Neutrophil (primary cell): Measurements from ENCODE around the gene HMCN1.

ENCODE experiments used
- H3K27ac ChIP-seq: fragments of 200-600 bp; sonication (generic); 2 replicates; pipeline ENCODE4 v1.5.1; 2016; ENCODE audit warnings: mild to moderate bottlenecking, moderate library complexity
- H3K27me3 ChIP-seq: fragments of 200-600 bp; sonication (generic); 2 replicates; pipeline ENCODE4 v1.6.0; 2016; ENCODE audit warnings: mild to moderate bottlenecking
- H3K36me3 ChIP-seq: fragments of 200-600 bp; sonication (generic); 2 replicates; pipeline ENCODE4 v1.5.1; 2017
- H3K4me1 ChIP-seq, 2 experiments: fragments of 200-600 bp in 1 of 2; sonication (generic) in 1 of 2; 1 replicate in 1 of 2; 2 replicates in 1 of 2; pipeline versions ENCODE4 v1.5.1 to v1.6.1; 2013 to 2016; ENCODE audit warnings: low read depth in 1 of 2, low read length in 1 of 2, mild to moderate bottlenecking in 1 of 2, moderate library complexity in 1 of 2; ENCODE audit not compliant: control insufficient read depth in 1 of 2, insufficient read depth in 1 of 2
- H3K4me3 ChIP-seq, 2 experiments: fragments of 200-600 bp in 1 of 2; sonication (generic) in 1 of 2; 1 replicate in 1 of 2; 2 replicates in 1 of 2; pipeline ENCODE4 v1.5.1; 2013 to 2016; ENCODE audit warnings: low read depth in 1 of 2, low read length in 1 of 2, mild to moderate bottlenecking in 1 of 2, moderate library complexity in 1 of 2
- H3K9me3 ChIP-seq: fragments of 200-600 bp; sonication (generic); 2 replicates; pipeline ENCODE4 v1.5.1; 2016
- CTCF ChIP-seq: fragments of 200-600 bp; sonication (generic); IDR thresholded peaks from 2 replicates; pipeline ENCODE4 v1.5.1; 2016; ENCODE audit warnings: antibody characterized with exemption

Gene HMCN1

GRCh38 chr1:186144505-186144904 is 410.3 kb downstream of the HMCN1 start:
- H3K4me1 ChIP-seq: no peaks in the 10 kb centered on the region
- no peaks in the 10 kb centered on the region for H3K27me3 ChIP-seq
- no peaks in the 10 kb centered on the region for H3K36me3 ChIP-seq
- H3K9me3 ChIP-seq: no peaks in the 10 kb centered on the region
- no peak overlapping the region for H3K27ac ChIP-seq
- no peak overlapping the region for H3K4me3 ChIP-seq
- no peak for TF ChIP-seq CTCF

- no peaks in the 10 kb centered on the region for H3K4me1 ChIP-seq
- no peaks in the 10 kb centered on the region for H3K36me3 ChIP-seq
- no peaks in the 10 kb centered on the region for H3K27me3 ChIP-seq
- no peaks in the 10 kb centered on the region for H3K9me3 ChIP-seq
- H3K27ac ChIP-seq: no peak overlapping the region
- no peak overlapping the region for H3K4me3 ChIP-seq
- no peak for TF ChIP-seq CTCF
These were observed 412.8 kb downstream of the HMCN1 start for GRCh38 chr1:186146974-186147373.

GRCh38 chr1:186149591-186149990 is 415.4 kb downstream of the HMCN1 start:
- TF ChIP-seq CTCF: no peak
- Histone ChIP-seq H3K4me1 (no peaks in the 10 kb centered on the region), H3K36me3 (no peaks in the 10 kb centered on the region), H3K4me3 (no peak overlapping the region), H3K27ac (no peak overlapping the region), H3K27me3 (no peaks in the 10 kb centered on the region), H3K9me3 (no peaks in the 10 kb centered on the region)

GRCh38 chr1:186152227-186152619 is 418.0 kb downstream of the HMCN1 start:
- Histone ChIP-seq H3K4me1 (no peaks in the 10 kb centered on the region), H3K27ac (no peak overlapping the region), H3K36me3 (no peaks in the 10 kb centered on the region), H3K9me3 (no peaks in the 10 kb centered on the region), H3K27me3 (no peaks in the 10 kb centered on the region), H3K4me3 (no peak overlapping the region)
- no peak for TF ChIP-seq CTCF

GRCh38 chr1:186152620-186153239 is 418.5 kb downstream of the HMCN1 start:
- Histone ChIP-seq H3K9me3 (no peaks in the 10 kb centered on the region), H3K27ac (no peak overlapping the region), H3K4me3 (no peak overlapping the region), H3K27me3 (no peaks in the 10 kb centered on the region), H3K36me3 (no peaks in the 10 kb centered on the region), H3K4me1 (no peaks in the 10 kb centered on the region)
- TF ChIP-seq CTCF: no peak

GRCh38 chr1:186154651-186155050 is 420.5 kb downstream of the HMCN1 start:
- Histone ChIP-seq H3K27me3 (no peaks in the 10 kb centered on the region), H3K9me3 (no peaks in the 10 kb centered on the region), H3K27ac (no peak overlapping the region), H3K4me3 (no peak overlapping the region), H3K36me3 (no peaks in the 10 kb centered on the region), H3K4me1 (no peaks in the 10 kb centered on the region)
- no peak for TF ChIP-seq CTCF
